Activated T-cell treated with anti-CD3 and anti-CD28 coated beads for 1 hour (primary cell): ENCODE results near the gene PLAU.
"Not testable (repeated sequence)": the region's sequence is repeated elsewhere in the genome, so short reads cannot be mapped to it uniquely, and the experiment has no call there.

Experiments
- DNase-seq: peaks from one replicate; pipeline ENCODE4 v3.0.0-alpha.2; 2020; ENCODE audit warnings: low read depth

PLAU gene

DNA sequence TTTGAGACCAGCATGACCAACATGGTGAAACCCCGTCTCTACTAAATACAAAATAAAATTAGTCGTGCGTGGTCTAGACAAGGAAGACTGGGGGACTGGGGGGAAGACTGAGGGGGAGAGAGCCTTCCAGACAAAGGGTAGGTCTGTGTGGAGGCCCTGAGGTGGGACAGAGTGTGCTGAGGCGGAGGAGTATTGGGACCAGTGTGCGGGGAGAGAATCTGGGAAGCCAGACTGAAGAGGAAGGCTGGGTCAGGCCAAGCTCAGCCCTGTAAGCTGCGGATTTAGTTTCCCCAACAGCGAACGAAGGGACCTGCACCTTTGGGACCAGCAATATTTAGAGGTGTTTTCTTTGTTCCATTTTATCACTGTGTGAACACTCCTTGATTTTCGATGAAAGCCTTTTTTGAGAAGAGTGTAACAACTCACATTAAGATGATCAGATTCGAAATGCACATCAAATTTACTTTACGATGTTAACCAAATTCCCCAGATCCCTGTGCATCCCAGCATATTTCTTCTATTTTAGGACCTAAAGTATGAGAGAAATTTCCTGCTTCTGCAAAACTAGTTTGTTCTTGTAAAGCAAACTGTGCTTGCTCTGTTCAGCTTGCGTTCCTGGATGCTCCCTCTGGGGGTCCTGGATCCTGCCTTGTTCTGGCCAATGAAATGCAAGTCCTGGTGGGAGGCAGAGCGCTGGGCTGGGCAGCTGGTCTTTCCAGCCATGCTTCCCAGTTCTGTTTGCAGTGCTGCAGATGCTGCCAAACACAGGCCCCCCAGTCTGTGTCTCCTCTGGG is 39.4 kb downstream of the PLAU start:
- DNase-seq: no peak

GRCh38 chr10:73953665-73954064 is 42.7 kb downstream of the PLAU start:
- DNase-seq: no peak

DNA sequence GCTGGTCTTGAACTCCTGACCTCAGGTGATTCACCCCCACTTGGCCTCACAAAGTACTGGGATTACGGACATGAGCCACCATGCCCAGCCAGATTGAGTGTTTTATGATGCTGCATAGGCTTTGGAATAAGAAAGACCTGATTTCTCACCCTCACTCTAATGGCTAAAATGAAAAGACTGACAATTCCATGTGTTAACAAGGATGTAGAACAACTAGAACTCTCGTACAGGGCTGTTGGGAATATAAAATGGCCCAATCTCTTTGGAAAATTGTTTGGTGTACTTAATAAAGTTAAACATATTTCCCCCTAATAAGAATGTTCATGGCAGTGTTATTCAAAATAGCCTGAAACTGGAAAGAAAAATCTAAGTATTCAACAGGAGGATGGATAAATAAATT is 43.8 kb downstream of the PLAU start:
- no peak for DNase-seq

GRCh38 chr10:73955719-73956118 is 44.8 kb downstream of the PLAU start:
- no peak for DNase-seq

DNA sequence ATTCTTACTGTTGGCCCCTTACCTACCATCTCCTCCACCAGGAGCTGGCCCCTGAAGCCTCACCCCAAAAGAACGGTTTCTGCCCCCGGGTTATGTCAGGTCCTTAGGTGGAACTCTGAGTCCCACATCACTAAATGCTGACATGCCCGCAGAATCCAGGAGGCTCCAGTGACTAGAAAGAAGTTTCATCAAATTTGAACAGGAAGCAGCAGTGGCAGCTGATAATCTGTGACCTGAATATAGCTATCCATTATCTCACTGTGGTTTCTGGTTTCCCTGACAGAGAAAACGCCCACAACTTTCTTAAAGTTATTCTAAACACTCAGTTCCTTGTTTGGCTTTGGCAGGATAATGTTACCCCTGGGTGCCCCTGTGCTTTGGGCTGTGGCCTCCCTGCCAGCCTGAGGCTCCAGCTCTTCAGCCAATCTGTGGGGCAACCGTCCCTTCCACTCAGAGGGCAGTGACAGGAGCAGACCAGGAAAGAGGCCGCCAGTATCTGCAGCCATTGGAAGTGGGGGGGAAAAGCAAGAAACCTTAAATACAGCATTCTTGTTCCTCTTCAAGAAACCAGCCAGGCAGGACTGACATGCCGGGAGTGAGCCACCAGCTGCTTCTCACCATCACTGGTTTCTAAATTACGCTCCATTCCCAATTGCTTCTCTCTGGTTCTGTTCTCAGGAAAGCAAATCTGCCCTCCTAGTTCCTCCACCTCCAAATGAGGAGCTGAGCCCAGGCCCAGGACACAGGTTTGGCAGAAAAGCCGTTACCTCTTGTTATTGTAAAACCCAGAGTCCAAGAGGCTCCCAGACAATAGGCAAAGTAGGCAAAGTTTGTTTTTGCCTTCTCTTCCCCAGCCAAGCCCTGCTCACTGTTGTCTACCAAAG is 45.8 kb downstream of the PLAU start:
- DNase-seq: no peak

- DNase-seq: no peak
Observed at GRCh38 chr10:73959484-73960243, 48.7 kb downstream of the PLAU start.

- DNase-seq: no peak
Observed at GRCh38 chr10:73962386-73962785, 51.5 kb downstream of the PLAU start.

DNA sequence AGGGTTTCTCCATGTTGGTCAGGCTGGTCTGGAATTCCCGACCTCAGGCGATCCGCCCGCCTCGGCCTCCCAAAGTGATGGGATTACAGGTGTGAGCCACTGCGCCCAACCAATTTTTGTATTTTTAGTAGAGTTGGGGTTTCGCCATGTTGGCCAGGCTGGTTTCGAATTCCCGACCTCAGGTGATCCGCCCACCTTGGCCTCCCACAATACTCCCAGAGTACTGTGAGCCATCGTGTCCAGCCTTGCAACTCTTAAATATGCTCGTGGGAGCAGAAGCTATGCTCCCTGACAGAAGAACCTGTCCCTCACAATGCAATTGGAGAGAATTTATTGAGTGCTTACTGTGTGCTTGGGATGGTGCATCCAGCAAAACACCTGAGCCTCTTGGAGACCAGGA is 52.6 kb downstream of the PLAU start:
- DNase-seq: not testable (repeated sequence)

- DNase-seq: no peak
Observed at GRCh38 chr10:73964743-73965142, 53.8 kb downstream of the PLAU start.

DNA sequence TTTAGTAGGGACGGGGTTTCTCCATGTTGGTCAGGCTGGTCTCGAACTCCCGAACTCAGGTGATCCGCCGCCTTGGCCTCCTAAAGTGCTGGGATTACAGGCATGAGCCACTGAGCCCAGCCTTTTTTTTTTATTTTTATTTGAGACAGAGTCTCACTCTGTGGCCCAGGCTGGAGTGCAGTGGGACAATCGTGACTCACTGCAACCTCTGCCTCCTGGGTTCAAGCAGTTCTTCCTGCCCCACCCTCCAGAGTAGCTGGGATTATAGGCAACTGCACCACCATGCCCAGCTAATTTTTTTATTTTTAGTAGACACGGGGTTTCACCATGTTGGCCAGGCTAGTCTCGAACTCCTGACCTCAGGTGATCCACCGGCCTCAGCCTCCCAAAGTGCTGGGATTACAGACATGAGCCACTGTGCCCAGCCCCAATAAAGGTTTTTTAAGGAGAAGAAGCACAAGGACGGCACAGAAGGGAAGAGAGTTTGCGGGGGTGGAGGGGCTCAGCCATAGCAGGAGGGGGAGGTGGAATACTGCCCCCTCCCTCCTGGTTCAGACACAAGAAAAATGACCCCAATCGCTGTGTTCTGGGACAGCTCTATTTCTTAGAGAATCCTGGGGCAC is 54.4 kb downstream of the PLAU start:
- DNase-seq: not testable (repeated sequence)

DNA sequence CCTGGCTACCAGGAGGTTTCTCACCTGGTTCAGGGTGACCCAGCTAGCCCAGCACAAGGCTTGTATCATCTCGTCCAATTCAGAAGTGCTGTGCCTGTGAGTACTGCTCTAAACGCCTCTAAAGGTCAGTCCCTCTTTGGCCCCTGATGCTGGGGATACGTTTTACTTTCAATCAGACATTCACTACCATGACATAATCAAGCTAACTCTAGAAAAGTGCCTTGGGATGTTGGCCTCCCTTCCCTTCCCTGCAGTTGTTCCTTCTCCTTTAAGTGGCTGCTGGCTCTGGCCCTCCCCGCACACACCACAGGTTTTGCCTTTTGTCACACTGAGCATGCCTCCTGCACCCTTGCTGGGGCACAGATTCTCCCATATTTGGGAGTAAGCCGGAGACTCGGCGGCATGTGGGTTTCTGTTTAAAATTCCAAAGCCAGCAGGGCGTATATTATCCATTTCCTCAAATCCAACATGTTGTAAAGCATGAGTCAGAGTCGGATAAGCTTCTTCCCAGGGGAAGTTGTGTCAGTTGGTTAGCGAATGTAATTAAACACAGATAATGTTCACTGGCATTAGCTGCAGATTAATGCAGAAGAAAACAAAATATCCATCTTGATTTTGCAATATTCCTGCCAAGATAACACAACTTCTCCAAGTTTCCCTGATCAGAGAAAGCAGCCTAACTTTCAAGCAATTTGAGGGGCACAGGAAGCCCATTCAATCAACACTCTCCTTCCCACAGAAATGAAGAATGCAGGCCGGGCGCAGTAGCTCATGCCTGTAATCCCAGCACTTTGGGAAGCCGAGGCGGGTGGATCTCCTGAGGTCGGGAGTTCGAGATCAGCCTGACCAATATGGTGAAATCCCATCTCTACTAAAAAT is 55.2 kb downstream of the PLAU start:
- DNase-seq: no peak

- DNase-seq: no peak
Observed at GRCh38 chr10:73967022-73967429, 56.1 kb downstream of the PLAU start.
